GM23338 (cell line): ENCODE measurements around the gene CDK14.

ENCODE experiments used
- CREB1 ChIP-seq: fragments of 250-450 bp; sonication (Bioruptor Pico); IDR thresholded peaks from 2 replicates; pipeline ENCODE4 v1.5.0; 2020; ENCODE audit warnings: low read depth, mild to moderate bottlenecking, moderate library complexity
- ETS1 ChIP-seq: IDR thresholded peaks from 2 replicates; pipeline ENCODE4 v1.6.1; 2016; ENCODE audit warnings: antibody characterized with exemption
- EZH2 ChIP-seq: fragments of 200-600 bp; sonication (generic); IDR thresholded peaks from one replicate; pipeline ENCODE4 v1.8.0; 2017; ENCODE audit warnings: antibody characterized with exemption, mild to moderate bottlenecking, low read depth; ENCODE audit not compliant: unreplicated experiment
- EZH2phosphoT487 ChIP-seq: fragments of 200-600 bp; sonication (generic); IDR thresholded peaks from one replicate; pipeline ENCODE4 v1.8.1; 2018; ENCODE audit warnings: antibody characterized with exemption; ENCODE audit not compliant: unreplicated experiment
- JUNB ChIP-seq: IDR thresholded peaks from one replicate; pipeline ENCODE4 v1.6.1; 2016; ENCODE audit warnings: antibody characterized with exemption; ENCODE audit not compliant: unreplicated experiment
- NANOG ChIP-seq: IDR thresholded peaks from 2 replicates; pipeline ENCODE4 v1.6.1; 2016; ENCODE audit warnings: antibody characterized with exemption, borderline replicate concordance
- POLR2AphosphoS5 ChIP-seq: IDR thresholded peaks from 2 replicates; pipeline ENCODE4 v1.6.1; 2016; ENCODE audit warnings: antibody characterized with exemption, low read depth
- REST ChIP-seq: IDR thresholded peaks from one replicate; pipeline ENCODE4 v1.6.1; 2018; ENCODE audit warnings: antibody characterized with exemption; ENCODE audit not compliant: unreplicated experiment
- ZNF114 ChIP-seq: fragments of 250-450 bp; sonication (Bioruptor Pico); IDR thresholded peaks from 2 replicates; pipeline ENCODE4 v1.5.0; 2020; ENCODE audit warnings: mild to moderate bottlenecking, moderate library complexity
- ZNF331 ChIP-seq: fragments of 250-450 bp; sonication (Bioruptor Pico); IDR thresholded peaks from 2 replicates; pipeline ENCODE4 v1.5.0; 2020; ENCODE audit warnings: low read depth, mild to moderate bottlenecking, moderate library complexity
- TF ChIP-seq, protein P1 (sequence below), 2 experiments: fragments of 200-600 bp in 1 of 2; sonication (generic) in 1 of 2; conservative IDR thresholded peaks; 2 replicates each; pipeline versions ENCODE4 v1.5.1 to v1.6.1; 2016 to 2017; ENCODE audit warnings: antibody characterized with exemption in 2 of 2, low read depth in 2 of 2, mild to moderate bottlenecking in 2 of 2, moderate library complexity in 1 of 2

GRCh38 chr7:91039033-91039432 lies 442.9 kb downstream of the CDK14 start:
- TF ChIP-seq EZH2 = no peak
- TF ChIP-seq, protein P1, sequence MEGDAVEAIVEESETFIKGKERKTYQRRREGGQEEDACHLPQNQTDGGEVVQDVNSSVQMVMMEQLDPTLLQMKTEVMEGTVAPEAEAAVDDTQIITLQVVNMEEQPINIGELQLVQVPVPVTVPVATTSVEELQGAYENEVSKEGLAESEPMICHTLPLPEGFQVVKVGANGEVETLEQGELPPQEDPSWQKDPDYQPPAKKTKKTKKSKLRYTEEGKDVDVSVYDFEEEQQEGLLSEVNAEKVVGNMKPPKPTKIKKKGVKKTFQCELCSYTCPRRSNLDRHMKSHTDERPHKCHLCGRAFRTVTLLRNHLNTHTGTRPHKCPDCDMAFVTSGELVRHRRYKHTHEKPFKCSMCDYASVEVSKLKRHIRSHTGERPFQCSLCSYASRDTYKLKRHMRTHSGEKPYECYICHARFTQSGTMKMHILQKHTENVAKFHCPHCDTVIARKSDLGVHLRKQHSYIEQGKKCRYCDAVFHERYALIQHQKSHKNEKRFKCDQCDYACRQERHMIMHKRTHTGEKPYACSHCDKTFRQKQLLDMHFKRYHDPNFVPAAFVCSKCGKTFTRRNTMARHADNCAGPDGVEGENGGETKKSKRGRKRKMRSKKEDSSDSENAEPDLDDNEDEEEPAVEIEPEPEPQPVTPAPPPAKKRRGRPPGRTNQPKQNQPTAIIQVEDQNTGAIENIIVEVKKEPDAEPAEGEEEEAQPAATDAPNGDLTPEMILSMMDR (conservative IDR thresholded peaks at IDR 0.05; ENCODE audit: low read depth in 2 of 2) = no peak
- TF ChIP-seq POLR2AphosphoS5 = no peak
- no peak for TF ChIP-seq REST
- TF ChIP-seq NANOG = no peak
- TF ChIP-seq JUNB = no peak
- TF ChIP-seq ZNF331 (CRISPR knock-in tag) = no peak
- no peak for TF ChIP-seq EZH2phosphoT487
- TF ChIP-seq CREB1 (CRISPR knock-in tag) = no peak
- no peak for TF ChIP-seq ZNF114 (CRISPR knock-in tag)
- no peak for TF ChIP-seq ETS1
